ENCODE data around the gene CDK10.

- TF ChIP-seq CTCF (IDR thresholded peaks at IDR 0.05) (no peak), POLR2A (IDR thresholded peaks at IDR 0.05) (no peak), POLR2AphosphoS5 (IDR thresholded peaks at IDR 0.05; ENCODE audit: insufficient read depth in 1 of 2, low read depth in 1 of 2) (no peak)
These were observed 31.3 kb upstream of the CDK10 start for GRCh38 chr16:89655062-89655643.
